HFFc6 (cell line): ENCODE measurements around the gene LENG1. TPM values are rescaled to one million over a fixed set of nuclear protein-coding genes. Genes with fewer than 3 reads are reported as not detected.

Experiments
- DNase-seq: peaks from one replicate; pipeline ENCODE4 v3.0.0-alpha.2; 2018
- H3K27ac Mint-ChIP-seq: 2 replicates; pipeline ENCODE4 v1.8.0; 2020; ENCODE audit warnings: mild to moderate bottlenecking, mixed read lengths
- H3K27me3 Mint-ChIP-seq: 2 replicates; pipeline ENCODE4 v1.8.0; 2021; ENCODE audit warnings: mild to moderate bottlenecking, moderate library complexity, mixed read lengths; ENCODE audit not compliant: insufficient read depth
- H3K36me3 Mint-ChIP-seq: 2 replicates; pipeline ENCODE4 v1.8.0; 2021; ENCODE audit warnings: low read depth, mixed read lengths
- H3K4me1 Mint-ChIP-seq: 2 replicates; pipeline ENCODE4 v1.8.0; 2020; ENCODE audit warnings: low read depth, mixed read lengths
- H3K4me3 Mint-ChIP-seq: 2 replicates; pipeline ENCODE4 v1.8.0; 2020; ENCODE audit warnings: mild to moderate bottlenecking, moderate library complexity, mixed read lengths
- H3K9me3 Mint-ChIP-seq: 2 replicates; pipeline ENCODE4 v1.8.0; 2020; ENCODE audit warnings: mild to moderate bottlenecking, mixed read lengths
- total RNA-seq, 6 experiments: library from RNA; stranded (reverse); fragmentation: NEBNext Ultra II Directional; extraction: Animal tissue kit (Norgen Biotek cat#: 25700); gene quantifications; 2 replicates in 1 of 6; 3 replicates in 5 of 6; pipeline ENCODE4 v1.2.3, GENCODE V29; 2021
- TF ChIP-seq, protein P1 (sequence below): fragments of 200-600 bp; sonication (generic); IDR thresholded peaks from 2 replicates; pipeline ENCODE4 v1.5.0; 2021; ENCODE audit warnings: antibody characterized with exemption, mild to moderate bottlenecking

LENG1 gene
- total RNA-seq, 6 experiments from 2014 or later, result 3.7 to 7.6 (median 6.2) TPM

DNA sequence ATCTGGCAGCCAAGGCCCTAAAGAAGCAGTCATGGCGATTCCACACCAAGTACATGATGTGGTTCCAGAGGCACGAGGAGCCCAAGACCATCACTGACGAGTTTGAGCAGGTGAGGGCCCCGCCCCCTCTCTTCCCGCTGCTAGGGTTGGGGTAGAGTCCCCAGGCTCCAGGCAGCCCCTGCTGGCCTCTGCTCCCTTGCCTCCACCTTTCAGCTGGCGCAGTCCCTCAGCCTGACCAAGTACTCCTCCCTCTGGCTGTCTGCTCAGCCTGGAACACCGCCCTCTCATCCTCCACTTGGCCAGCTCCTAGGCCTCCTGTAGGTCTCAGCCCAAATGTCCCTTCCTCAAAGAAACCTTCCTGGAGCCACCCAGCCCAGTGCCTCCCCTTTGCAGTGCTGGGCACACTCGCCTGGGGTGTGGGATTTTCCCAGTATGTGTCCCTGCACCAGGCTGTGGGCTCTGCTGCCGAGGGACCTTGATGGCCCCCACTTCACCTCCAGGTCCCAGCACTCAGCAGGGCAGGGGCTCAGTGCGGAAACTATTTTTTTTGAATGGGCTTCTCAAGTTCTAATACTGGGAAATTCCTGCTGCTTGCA, 5.7 kb downstream of the LENG1 start:
- DNase-seq, result no peak
- no peak overlapping the region for H3K4me3 Mint-ChIP-seq
- H3K27ac Mint-ChIP-seq, result peak overlapping the region; percentile 90
- H3K36me3 Mint-ChIP-seq, result peaks cover 38% of the 10 kb centered on the region
- H3K27me3 Mint-ChIP-seq, result peaks cover 9% of the 10 kb centered on the region
- no peaks in the 10 kb centered on the region for H3K9me3 Mint-ChIP-seq
- peaks cover 34% of the 10 kb centered on the region for H3K4me1 Mint-ChIP-seq
- TF ChIP-seq, protein P1, sequence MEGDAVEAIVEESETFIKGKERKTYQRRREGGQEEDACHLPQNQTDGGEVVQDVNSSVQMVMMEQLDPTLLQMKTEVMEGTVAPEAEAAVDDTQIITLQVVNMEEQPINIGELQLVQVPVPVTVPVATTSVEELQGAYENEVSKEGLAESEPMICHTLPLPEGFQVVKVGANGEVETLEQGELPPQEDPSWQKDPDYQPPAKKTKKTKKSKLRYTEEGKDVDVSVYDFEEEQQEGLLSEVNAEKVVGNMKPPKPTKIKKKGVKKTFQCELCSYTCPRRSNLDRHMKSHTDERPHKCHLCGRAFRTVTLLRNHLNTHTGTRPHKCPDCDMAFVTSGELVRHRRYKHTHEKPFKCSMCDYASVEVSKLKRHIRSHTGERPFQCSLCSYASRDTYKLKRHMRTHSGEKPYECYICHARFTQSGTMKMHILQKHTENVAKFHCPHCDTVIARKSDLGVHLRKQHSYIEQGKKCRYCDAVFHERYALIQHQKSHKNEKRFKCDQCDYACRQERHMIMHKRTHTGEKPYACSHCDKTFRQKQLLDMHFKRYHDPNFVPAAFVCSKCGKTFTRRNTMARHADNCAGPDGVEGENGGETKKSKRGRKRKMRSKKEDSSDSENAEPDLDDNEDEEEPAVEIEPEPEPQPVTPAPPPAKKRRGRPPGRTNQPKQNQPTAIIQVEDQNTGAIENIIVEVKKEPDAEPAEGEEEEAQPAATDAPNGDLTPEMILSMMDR, result no peak

DNA sequence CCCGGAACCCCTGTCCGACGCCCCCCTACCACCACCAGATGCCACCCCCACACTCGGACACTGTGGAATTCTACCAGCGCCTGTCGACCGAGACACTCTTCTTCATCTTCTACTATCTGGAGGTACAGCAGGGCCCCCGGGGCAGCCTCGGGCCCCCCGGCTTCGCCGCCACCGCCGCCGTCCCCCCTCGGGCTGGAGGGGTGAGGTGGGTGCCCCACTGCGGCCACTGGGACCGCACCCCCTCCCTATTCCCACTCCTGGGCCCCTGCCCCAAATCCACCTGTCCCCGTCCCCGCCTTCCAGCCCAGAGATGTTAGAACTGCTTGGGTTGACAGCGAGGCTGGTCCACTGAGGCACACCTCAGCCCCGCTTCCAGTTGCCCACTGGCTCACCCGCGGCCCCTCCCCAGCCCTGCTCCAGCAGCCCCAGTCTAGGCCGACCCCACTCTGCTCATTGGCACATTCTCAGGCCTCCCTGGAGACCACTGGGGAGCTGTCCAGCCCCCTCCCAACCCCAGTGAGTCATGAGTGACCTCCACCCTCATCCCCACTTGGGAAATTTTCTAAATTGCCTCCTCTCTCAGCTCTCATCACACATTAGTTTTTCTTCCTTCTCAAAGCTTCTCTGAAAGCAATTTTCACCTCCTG, 6.5 kb downstream of the LENG1 start:
- Mint-ChIP-seq H3K9me3 (no peaks in the 10 kb centered on the region), H3K36me3 (peaks cover 32% of the 10 kb centered on the region), H3K27ac (peak overlapping the region; percentile 90), H3K4me1 (peaks cover 26% of the 10 kb centered on the region), H3K27me3 (peaks cover 10% of the 10 kb centered on the region), H3K4me3 (no peak overlapping the region)
- TF ChIP-seq, protein P1, result no peak
- no peak for DNase-seq

DNA sequence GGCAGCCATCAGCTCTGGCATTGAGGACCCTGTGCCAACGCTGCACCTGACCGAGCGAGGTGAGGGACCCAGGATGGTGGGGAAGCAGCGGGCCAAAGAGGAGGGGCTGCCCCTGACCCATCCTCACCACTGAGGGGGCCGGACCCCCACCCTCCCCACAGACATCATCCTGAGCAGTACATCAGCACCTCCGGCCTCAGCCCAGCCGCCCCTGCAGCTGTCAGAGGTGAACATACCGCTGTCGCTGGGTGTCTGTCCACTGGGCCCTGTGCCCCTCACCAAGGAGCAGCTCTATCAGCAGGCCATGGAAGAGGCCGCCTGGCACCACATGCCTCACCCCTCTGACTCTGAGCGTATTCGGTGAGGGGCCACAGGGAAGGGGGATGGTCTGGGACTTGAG, 7.3 kb downstream of the LENG1 start:
- TF ChIP-seq, protein P1, result no peak
- Mint-ChIP-seq H3K36me3 (peaks cover 31% of the 10 kb centered on the region), H3K4me1 (peaks cover 25% of the 10 kb centered on the region), H3K27me3 (peaks cover 10% of the 10 kb centered on the region), H3K9me3 (no peaks in the 10 kb centered on the region), H3K27ac (no peak overlapping the region), H3K4me3 (no peak overlapping the region)
- no peak for DNase-seq

DNA sequence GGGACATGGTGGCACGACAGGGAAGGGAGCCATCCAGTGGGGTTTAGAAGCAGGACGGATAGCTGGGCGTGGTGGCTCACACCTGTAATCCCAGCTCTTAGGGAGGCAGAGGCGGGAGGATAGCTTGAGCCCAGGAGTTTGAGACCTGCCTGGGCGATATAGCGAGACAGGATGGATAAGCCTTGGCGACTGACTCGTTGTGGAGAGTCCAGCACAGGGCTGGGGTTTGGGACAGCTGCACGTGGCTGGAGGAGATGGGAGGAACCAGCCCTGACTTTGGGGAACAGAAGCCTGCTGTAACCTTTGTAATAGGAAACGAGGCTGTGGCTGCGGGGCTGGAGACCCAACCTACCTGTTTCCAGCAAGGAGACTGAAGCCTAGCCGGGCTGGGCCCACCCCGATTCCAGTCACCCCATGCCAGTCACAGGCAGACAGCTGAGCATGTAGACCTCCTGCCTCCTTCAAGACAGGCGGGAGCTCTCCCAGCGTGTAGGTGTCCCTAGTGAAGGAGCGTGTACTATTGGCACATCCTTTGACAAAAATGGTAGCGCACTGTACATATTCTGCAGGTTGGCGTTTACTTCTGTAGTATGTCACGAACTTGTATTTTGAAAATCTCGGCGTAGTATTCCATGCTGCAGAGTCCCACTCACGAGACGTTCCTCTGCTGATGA, 8.0 kb downstream of the LENG1 start:
- Mint-ChIP-seq H3K9me3 (no peaks in the 10 kb centered on the region), H3K27ac (no peak overlapping the region; the same call in 1 of the 2 replicates), H3K4me3 (no peak overlapping the region), H3K27me3 (peaks cover 8% of the 10 kb centered on the region), H3K36me3 (peaks cover 25% of the 10 kb centered on the region), H3K4me1 (peaks cover 20% of the 10 kb centered on the region)
- no peak for DNase-seq
- TF ChIP-seq, protein P1, result no peak

DNA sequence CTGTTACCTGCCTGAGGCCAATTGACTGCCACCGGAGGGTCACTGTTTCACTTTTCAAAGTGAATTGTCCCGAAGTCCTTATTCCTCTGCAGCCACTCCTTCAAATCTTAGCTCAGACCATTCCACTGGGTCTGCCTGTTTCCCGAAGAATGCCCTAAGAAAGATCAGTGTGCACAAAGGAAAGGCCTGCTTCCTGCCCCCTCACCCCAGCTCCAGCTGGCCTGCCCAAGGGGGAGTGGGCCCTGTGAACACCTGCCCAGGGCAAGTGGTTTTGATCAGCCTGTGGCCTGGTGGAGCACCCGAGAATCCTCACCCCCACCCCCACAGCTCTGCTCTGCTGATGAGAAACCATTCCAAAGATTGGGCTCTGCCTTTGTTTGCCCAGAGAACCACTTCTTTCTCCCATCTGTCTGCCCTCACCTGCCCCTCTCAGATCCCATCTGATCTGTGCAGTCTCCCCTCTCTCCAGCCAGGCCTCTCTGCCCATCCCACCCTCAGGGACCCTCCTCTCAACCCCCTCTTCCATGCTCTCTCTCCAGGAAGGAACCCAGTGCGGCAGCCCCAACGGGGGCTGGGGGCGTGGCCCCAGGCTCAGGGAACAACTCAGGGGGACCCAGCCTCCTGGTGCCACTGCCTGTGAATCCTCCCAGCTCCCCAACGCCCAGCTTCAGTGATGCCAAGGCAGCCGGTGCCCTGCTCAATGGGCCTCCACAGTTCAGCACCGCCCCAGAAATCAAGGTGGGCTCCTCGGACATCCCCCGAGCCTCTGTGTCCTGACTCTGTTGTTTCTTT, 10.3 kb downstream of the LENG1 start:
- Mint-ChIP-seq H3K4me3 (no peak overlapping the region), H3K27me3 (peaks cover 4% of the 10 kb centered on the region), H3K36me3 (peaks cover 28% of the 10 kb centered on the region), H3K9me3 (no peaks in the 10 kb centered on the region), H3K27ac (no peak overlapping the region), H3K4me1 (peaks cover 12% of the 10 kb centered on the region)
- DNase-seq, result no peak
- TF ChIP-seq, protein P1, result no peak
